Measurements from ENCODE around the gene RGL1. TPM values are rescaled to one million over a fixed set of nuclear protein-coding genes. Genes with fewer than 3 reads are reported as not detected.

RGL1 gene
- total RNA-seq, 1 donor from 2014 or later = 17.0 TPM

GRCh38 chr1:183937611-183938010 lies 132.7 kb downstream of the RGL1 start:
- no peaks in the 10 kb centered on the region for H3K36me3 Mint-ChIP-seq
- no peaks in the 10 kb centered on the region for H3K9me3 Mint-ChIP-seq
- H3K27ac Mint-ChIP-seq = no peak overlapping the region
- TF ChIP-seq, protein P1, sequence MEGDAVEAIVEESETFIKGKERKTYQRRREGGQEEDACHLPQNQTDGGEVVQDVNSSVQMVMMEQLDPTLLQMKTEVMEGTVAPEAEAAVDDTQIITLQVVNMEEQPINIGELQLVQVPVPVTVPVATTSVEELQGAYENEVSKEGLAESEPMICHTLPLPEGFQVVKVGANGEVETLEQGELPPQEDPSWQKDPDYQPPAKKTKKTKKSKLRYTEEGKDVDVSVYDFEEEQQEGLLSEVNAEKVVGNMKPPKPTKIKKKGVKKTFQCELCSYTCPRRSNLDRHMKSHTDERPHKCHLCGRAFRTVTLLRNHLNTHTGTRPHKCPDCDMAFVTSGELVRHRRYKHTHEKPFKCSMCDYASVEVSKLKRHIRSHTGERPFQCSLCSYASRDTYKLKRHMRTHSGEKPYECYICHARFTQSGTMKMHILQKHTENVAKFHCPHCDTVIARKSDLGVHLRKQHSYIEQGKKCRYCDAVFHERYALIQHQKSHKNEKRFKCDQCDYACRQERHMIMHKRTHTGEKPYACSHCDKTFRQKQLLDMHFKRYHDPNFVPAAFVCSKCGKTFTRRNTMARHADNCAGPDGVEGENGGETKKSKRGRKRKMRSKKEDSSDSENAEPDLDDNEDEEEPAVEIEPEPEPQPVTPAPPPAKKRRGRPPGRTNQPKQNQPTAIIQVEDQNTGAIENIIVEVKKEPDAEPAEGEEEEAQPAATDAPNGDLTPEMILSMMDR (conservative IDR thresholded peaks at IDR 0.05) = no peak
- peaks cover 25% of the 10 kb centered on the region for H3K4me1 Mint-ChIP-seq (ENCODE audit: unreplicated experiment)
- no peak for DNase-seq (ENCODE audit: extremely low spot score, unreplicated experiment)
- H3K27me3 Mint-ChIP-seq = peaks cover 2% of the 10 kb centered on the region
- no peak overlapping the region for H3K4me3 Mint-ChIP-seq

DNA sequence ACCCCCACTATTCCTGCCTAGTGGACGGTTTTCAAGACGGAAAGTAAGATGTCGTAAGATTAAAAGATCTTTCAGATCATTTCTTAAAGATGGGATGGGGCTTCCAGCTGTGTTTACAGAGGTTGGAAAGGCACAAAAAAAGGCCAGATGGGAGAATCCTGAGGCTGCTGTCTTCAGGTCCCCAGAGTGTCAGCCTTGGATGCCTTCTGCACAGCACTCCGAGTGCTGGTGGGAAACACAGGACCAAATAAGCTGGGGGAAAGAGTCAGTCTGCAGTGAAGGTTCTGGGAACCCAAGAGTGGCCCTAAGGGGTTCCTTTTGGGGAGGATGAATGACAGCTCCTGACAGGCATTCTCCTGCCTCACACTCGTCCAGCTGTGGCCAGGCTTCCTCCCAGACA lies 136.1 kb downstream of the RGL1 start:
- Mint-ChIP-seq H3K36me3 (no peaks in the 10 kb centered on the region), H3K27ac (no peak overlapping the region), H3K4me1 (ENCODE audit: unreplicated experiment) (peaks cover 25% of the 10 kb centered on the region), H3K9me3 (no peaks in the 10 kb centered on the region), H3K27me3 (peaks cover 2% of the 10 kb centered on the region), H3K4me3 (no peak overlapping the region)
- DNase-seq (ENCODE audit: extremely low spot score, unreplicated experiment) = no peak
- TF ChIP-seq, protein P1 (conservative IDR thresholded peaks at IDR 0.05) = no peak

DNA sequence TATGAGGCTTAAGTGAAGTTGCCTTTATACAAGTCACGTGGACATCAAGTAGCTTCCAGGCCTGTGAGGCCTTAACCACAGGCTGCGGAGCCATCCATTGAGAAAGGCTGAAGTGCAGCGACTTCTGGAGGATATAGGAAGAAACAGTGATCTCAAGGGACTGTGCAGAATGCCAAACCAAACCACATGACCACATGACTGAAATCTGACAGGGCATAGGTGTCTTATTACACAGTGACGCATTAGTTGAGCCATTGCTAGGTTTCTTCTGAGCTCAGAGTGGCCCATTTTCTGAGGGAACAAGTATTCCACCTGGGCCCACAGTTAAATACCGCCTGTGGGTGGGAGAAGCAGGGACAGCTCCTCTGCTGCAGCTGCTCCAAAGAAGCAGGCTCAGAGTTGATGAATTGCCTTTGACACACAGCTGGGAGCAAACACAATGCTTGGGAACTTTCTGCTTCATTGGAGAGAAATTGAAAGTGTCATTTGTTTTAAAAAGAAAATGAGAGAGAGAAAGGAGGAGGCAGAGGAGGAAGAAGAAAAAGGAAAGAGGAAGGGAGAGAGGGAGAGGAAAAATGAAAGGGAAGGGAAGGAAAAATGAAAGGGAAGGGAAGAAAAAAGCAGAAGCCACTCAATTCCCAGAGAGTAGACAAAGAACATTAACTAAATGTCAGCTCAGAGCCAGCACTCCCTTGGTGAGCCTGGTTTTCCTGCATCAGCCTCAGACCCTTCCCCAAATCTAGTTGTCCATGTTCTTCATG lies 138.2 kb downstream of the RGL1 start:
- Mint-ChIP-seq H3K9me3 (no peaks in the 10 kb centered on the region), H3K4me3 (peak overlapping the region; percentile 38), H3K36me3 (no peaks in the 10 kb centered on the region), H3K4me1 (ENCODE audit: unreplicated experiment) (peaks cover 30% of the 10 kb centered on the region), H3K27ac (peak overlapping the region; percentile 80), H3K27me3 (peaks cover 2% of the 10 kb centered on the region)
- no peak for DNase-seq (ENCODE audit: extremely low spot score, unreplicated experiment)
- TF ChIP-seq, protein P1 (conservative IDR thresholded peaks at IDR 0.05) = no peak

DNA sequence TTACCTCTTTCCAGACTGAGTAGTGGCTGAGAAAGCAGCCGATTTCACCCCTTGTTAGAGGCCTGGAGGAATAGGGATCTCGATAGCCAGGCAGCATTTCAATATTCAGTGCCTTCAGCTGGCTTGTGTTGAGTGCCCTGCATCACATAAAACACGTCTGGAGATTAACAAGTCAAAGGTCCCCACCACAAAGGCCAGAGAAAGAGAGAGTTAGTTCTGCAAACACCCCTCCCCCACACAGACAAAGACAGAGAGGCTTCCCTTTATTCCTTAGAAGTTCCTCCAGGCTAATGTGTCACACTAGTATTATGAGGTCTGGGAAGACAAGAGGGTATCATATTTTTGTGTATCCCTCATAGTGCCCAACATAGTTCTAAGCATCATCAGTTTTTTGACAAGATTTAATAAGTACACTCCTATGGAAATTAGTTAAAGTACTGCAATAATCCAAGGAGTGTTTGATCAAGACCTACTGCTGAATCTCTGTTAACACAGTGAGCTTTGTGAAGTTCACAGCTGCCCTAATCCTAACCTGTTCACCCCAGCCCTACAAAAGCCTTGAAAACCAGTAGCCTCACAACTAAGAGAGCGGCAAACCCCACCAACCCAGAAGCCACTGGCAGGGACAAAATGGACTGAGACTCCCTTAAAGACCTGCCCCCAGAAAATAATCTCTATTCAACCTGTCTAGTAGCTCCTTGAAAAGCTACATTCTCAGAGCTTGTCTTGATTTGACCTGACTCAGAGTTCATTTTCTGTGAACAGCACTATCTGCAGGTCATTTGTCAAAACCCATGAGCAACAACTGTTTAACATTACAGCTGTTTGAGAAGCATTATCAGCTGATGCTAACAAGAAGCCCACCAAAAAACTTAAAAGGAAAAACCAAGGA lies 140.8 kb downstream of the RGL1 start:
- TF ChIP-seq, protein P1 (conservative IDR thresholded peaks at IDR 0.05) = no peak
- Mint-ChIP-seq H3K27ac (no peak overlapping the region), H3K4me3 (peak overlapping the region; percentile 29), H3K9me3 (peaks cover 7% of the 10 kb centered on the region), H3K27me3 (no peaks in the 10 kb centered on the region), H3K4me1 (ENCODE audit: unreplicated experiment) (peaks cover 30% of the 10 kb centered on the region), H3K36me3 (no peaks in the 10 kb centered on the region)
- no peak for DNase-seq (ENCODE audit: extremely low spot score, unreplicated experiment)

GRCh38 chr1:183946320-183946613 lies 141.3 kb downstream of the RGL1 start:
- TF ChIP-seq, protein P1 (conservative IDR thresholded peaks at IDR 0.05) = no peak
- peaks cover 12% of the 10 kb centered on the region for H3K9me3 Mint-ChIP-seq
- H3K27me3 Mint-ChIP-seq = no peaks in the 10 kb centered on the region
- H3K4me3 Mint-ChIP-seq = no peak overlapping the region
- peaks cover 30% of the 10 kb centered on the region for H3K4me1 Mint-ChIP-seq (ENCODE audit: unreplicated experiment)
- no peaks in the 10 kb centered on the region for H3K36me3 Mint-ChIP-seq
- DNase-seq (ENCODE audit: extremely low spot score, unreplicated experiment) = no peak
- no peak overlapping the region for H3K27ac Mint-ChIP-seq
